GM12875 (cell line): ENCODE results near the gene PTPRD.

ENCODE experiments used
- H3K4me3 ChIP-seq: one replicate; pipeline ENCODE4 v1.5.1; 2011; ENCODE audit warnings: low read depth, low read length, control low read depth
- TF ChIP-seq, protein P1 (sequence below): IDR thresholded peaks from 2 replicates; pipeline ENCODE4 v1.5.1; 2011; ENCODE audit warnings: low read depth, mild to moderate bottlenecking, control low read depth, inconsistent platforms, low read length, moderate library complexity, borderline replicate concordance; ENCODE audit not compliant: insufficient read depth

The PTPRD gene

DNA sequence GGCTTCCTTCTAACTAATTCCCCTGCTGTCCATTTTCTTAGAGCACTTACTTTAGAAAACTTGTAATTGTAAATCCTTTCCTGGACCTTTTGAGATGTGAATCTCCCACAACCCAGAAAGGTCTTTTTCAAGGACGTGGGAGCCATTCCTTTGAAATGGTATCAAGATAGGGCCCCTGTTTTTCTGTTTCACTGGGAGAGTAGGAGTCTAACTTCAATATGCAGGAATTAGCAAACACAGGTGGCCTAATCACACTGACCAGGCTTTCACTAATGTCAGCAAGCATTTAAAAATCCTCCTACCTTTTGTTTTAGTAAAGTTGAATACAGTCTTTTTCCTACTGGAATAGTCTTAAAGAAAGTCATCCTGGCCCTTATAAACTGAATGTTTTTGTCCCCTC is 558.3 kb downstream of the PTPRD start:
- no peak overlapping the region for H3K4me3 ChIP-seq
- TF ChIP-seq, protein P1, sequence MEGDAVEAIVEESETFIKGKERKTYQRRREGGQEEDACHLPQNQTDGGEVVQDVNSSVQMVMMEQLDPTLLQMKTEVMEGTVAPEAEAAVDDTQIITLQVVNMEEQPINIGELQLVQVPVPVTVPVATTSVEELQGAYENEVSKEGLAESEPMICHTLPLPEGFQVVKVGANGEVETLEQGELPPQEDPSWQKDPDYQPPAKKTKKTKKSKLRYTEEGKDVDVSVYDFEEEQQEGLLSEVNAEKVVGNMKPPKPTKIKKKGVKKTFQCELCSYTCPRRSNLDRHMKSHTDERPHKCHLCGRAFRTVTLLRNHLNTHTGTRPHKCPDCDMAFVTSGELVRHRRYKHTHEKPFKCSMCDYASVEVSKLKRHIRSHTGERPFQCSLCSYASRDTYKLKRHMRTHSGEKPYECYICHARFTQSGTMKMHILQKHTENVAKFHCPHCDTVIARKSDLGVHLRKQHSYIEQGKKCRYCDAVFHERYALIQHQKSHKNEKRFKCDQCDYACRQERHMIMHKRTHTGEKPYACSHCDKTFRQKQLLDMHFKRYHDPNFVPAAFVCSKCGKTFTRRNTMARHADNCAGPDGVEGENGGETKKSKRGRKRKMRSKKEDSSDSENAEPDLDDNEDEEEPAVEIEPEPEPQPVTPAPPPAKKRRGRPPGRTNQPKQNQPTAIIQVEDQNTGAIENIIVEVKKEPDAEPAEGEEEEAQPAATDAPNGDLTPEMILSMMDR = no peak

DNA sequence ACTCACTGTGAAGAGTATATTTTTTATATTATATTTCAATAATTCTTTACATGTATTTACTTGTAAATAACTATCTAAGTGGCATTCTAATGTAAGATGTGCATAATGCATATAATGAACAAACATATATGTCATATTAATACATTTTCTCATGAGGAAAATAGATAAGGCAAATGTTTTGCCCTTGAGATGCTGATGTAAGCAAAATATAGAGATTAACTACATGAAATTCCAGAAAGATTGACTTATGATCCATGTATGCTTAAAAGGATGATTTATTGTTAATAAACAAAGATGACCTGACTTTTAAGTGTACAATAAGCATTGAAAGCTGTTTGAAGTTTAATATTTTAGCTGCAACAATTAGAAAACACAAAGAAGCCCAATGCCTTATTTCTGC is 559.9 kb downstream of the PTPRD start:
- no peak overlapping the region for H3K4me3 ChIP-seq
- TF ChIP-seq, protein P1 = no peak

DNA sequence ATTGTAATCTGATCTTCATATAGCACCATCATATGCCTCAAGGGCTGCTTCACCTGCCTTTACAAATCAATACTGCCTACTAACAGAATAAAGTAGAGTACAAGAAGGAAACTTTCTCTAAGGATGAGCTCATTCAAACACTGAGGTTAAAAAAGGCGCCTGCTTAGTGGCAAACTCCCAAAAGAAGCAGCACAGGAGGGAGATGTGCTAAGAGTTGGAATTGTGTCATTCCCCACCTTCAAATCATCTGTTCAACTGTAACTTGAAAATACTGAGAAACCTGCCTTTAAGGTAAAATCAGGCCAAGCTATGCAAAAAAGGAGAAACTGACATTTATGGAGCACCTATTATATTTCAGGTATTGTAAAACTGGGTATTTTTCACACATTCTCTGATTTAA is 560.6 kb downstream of the PTPRD start:
- TF ChIP-seq, protein P1 = no peak

DNA sequence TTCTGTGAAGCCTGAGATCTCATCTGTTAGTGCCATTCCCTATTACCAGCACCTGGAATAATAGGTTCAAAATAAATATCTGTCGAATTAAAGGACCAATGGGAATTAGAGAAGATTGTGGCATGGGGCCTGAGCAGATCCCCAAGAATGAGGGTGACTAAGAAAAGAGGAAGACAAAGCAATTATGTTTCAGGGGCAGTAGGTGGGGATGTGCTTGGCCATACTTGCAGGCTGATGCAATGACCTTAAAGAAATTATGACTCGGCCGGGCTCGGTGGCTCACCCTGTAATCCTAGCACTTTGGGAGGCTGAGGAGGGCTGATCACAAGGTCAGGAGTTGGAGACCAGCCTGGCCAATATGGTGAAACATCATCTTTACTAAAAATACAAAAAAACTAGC is 562.8 kb downstream of the PTPRD start:
- H3K4me3 ChIP-seq = no peak overlapping the region
- TF ChIP-seq, protein P1 = no peak

More for the DNA sequence above, 560.6 kb downstream of the PTPRD start:
- H3K4me3 ChIP-seq = no peak overlapping the region

DNA sequence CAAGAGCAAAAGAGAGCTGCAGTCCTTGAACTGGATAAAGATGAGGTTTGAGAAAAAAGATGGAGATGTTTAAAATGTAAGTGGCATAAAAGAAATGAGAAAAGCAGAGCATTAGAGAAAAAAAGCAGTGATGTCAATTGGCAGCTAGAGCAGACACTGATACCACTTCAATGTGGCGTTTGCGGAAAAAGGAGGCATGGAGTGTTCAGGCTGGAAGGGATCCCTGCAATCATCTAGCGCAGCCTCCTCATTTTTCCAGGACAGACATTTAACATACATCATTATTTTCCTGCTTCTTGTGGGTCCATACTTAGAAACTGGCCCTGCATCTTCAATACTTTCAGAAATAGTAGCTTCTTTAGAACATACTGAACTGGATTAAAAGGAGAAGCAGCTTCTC is 563.8 kb downstream of the PTPRD start:
- H3K4me3 ChIP-seq = no peak overlapping the region
- TF ChIP-seq, protein P1 = no peak

DNA sequence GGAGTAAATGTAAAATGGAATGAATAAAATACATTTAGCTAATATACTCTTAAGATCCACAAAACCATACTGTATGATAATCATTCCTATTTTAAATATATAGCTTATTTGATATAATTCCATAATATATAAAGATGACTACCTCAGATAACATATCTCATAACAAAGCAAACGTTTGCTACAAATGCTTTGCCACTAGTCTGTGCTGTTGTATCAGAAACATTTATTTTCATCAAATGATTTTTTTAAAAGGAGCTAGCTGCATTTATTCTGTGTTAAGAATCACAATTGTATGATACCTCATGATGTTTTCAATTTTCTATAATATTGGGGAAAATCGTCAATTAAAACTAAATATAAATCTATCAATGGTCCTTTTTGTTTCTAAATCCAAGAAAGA is 567.2 kb downstream of the PTPRD start:
- TF ChIP-seq, protein P1 = no peak
- no peak overlapping the region for H3K4me3 ChIP-seq

DNA sequence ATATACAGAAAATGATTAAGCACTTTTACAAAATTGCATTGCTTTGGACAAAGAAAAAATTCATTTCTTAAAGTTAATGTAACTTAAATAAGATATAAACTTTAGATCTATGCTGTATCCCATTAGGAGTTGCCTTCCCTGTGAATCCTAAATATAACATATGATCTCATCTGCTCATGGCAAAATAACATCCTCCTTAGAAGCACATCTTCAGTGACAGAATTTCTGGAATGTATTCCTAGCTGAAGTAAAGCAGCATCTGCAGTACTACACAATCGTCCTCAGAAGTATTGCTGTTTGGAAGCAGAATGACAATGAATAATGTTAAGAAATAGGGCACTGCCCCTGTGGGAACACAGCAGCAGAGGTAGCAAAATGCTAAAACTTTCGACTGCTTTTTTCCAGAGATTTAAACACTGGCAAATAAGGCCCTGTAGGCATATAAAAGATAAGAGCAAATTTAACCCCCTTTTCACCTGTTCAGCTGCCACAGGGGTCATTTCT is 571.0 kb downstream of the PTPRD start:
- no peak overlapping the region for H3K4me3 ChIP-seq
- TF ChIP-seq, protein P1 = no peak
